COLO668 (cell line): Measurements from ENCODE around the gene NOVA2.
"Not testable (repeated sequence)": the region's sequence is repeated elsewhere in the genome, so short reads cannot be mapped to it uniquely, and the experiment has no call there.

Experiments used
- DNase-seq: peaks from one replicate; lab custom pipeline; 2025; ENCODE audit not compliant: unreplicated experiment; lab: John Stamatoyannopoulos, UW

NOVA2 gene

DNA sequence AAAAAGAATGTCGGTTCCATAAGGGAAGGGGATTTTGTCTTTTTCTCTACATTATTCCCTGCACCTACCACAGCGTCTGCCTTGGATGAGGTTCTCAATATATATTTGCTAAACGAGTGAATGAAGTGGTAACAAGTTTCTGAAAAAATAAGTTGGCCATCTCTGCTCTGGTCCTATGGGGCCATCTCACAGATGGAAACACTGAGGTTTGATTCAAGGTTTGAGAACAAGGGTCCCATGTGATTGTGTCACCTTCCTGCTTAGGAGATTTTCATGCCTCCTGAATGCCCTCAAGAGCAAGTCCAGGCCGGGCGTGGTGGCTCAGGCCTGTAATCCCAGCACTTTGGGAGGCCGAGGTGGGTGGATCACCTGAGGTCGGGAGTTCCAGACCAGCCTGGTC lies 74.4 kb downstream of the NOVA2 start:
- DNase-seq, result no peak

DNA sequence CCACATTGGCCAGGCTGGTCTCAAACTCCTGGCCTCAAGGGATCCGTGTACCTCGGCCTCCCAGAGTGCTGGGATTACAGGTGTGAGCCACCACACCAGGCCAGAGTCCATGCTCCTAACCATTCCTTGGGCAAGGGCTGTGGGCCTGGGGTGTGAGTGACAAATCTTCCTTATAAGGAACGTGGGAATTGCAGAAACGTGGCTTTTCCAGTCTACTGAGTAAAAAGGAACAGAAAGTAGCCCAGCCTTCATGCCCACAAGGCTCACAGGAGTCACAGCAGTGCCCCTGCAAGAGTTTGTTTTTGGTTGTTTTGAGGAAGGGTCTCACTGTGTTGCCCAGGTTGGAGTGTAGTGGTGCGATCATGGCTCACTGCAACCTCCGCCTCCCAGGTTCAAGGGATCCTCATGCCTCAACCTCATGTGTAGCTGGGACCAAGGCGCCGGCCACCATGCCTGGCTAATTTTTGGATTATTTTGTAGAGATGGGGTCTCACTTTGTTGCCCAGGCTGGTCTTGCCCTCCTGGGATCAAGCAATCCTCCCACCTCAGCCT lies 76.3 kb downstream of the NOVA2 start:
- DNase-seq, result no peak

DNA sequence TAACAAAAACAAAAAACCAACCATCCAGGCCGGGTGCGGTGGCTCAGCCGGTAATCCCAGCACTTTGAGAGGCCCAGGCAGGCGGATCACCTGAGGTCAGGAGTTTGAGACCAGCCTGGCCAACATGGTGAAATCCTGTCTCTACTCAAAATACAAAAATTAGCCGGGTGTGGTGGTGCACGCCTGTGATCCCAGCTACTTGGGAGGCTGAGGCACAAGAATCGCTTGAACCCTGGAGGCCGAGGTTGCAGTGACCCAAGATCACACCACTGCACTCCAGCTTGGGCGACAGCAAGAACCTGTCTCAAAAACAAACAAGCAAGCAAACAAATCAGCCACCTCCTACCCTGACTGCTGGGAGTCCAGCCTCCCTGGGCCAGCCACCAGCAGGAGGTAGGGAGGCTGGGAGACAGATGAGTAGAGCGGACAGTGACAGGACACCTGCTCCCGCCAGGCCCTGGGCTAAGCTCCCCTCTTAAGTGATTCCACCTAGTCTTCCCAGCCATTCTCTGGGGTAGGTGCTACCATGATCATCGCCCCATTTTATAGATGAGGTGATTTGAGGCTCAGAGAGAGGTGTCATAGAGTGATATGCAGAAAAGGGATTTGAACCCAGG lies 77.6 kb downstream of the NOVA2 start:
- DNase-seq, result not testable (repeated sequence)

DNA sequence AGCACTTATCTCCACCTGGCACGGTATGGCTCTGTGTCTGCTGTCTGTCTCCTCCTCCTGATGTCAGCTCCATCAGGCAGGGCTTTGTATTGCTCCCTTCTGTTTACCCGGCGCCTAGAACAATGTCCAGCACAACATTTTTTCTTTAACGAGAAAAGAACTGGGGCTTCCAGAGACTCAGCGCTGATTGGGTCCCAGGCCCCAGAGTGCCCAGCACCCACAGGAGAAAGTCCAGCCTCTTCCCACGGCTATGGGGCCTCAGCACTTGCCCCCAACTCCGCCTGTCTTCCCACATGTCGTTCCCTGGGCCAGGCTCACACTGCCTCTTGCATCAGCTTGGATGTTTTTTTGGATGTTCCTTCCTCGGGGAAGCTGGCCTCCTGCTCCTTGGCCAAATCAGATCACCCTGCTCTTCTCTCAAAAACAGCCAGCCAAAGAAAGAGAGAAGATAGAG lies 78.1 kb downstream of the NOVA2 start:
- no peak for DNase-seq

DNA sequence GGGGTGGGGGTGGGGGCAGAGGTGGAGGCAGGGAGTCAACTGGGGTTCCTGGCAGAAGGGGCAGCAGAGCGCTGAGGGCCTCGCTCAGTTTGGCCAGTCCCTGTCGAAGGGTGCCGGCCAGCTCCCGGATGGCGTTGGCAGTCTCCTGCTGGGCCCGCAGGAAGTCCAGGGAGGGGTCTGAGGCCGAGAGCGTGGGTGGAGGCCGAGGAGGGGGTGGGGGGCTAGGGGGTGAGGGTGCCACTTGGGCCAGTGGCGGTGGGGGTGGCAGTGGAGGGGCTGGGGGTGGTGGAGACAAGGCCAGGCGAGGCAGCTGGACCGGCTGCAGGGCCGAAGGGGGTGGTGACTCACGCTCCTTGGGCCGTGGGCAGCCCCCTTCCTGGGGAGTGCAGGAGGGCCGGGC lies 82.8 kb downstream of the NOVA2 start:
- DNase-seq, result no peak

- DNase-seq, result no peak
Measured at GRCh38 chr19:45889210-45889885, 84.3 kb downstream of the NOVA2 start.

GRCh38 chr19:45887200-45887710 lies 86.4 kb downstream of the NOVA2 start:
- DNase-seq, result no peak

DNA sequence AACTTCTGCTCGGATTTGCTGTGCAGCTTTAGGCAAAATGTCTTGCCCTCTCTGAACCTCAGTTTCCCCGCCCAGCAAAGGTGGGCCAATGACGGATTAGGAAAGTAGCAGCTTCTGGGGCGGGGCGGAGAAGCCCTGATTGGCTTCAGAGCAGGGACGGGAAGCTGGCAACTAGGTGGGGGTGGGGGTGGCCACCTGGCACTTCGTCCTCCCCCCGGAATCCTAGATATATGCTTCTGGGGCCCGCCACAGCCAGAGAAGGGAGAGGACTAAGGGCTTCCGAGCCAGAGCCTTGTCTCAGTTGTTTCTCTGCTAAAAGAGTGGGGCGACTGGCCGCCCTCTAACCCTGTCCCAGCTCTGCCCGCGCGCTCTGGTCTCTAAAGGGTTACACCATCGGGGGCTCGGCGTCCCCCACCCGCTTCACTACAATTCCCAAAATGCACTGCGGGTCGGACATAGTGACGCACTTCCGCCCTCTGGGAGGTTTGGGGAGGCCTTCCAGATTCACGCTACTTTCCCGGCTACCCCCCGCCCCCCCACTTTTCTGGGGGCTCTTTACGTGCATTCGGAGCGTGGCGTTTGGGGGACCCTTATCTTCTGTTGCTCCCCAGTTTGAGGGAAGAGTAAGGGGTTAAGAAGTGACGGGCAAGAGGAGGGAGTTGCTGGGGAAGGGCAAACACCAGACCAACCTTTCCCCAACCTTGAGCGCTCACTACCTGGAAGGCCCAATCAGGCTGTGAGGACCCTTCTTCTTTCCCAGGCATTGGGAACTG lies 87.1 kb downstream of the NOVA2 start:
- peak; percentile 90 for DNase-seq

GRCh38 chr19:45885556-45886426 lies 87.9 kb downstream of the NOVA2 start, which contains the start of gene IRF2BP1:
Gene IRF2BP1, minus strand, starts transcription at chr19:45886141. Its CDS starts 367 bp downstream, at chr19:45885774.
- DNase-seq, result peak; percentile 93

DNA sequence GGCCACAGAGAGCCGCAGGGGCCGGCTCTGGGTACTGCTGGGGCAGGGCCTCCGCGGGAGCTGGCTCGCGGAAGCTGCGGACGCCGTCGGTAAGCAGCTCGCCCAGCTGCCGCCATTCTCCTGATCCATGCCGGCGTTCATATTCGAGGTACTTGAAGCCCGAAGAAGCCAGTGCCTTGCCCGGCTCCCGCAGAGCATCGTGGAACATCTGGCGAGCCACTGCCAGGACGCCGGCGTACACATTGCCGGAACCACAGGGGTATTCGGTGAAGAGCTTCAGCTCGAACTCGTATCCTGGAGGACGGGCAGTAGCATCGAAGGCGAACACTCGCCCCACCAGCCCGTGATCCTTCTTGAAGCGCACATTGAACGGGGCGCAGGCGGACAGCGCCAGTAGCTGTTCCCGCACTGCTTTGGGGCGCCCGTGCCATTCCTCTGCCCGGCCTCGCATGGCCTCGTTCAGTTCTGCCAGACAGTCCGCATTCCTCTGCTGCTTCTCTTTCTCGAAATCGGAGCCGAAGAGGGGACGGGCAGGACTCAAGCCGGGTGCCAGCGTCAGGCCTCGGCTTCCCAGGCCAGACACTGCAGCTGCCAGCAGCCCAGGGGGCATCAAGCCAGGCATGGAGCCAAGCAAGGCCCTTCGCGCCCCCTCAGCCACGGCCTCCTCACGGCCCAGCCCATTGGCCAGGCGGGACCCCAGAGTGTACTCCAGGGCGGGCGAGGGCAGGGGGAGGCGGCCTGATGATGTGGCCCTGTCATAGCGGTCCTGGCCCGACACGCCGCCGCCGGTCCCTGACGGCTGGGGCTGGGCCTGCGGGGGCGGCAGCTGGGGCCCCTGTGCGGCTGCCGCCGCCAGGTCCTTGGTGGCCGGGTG lies 88.7 kb downstream of the NOVA2 start:
- peak; percentile 67 for DNase-seq

DNA sequence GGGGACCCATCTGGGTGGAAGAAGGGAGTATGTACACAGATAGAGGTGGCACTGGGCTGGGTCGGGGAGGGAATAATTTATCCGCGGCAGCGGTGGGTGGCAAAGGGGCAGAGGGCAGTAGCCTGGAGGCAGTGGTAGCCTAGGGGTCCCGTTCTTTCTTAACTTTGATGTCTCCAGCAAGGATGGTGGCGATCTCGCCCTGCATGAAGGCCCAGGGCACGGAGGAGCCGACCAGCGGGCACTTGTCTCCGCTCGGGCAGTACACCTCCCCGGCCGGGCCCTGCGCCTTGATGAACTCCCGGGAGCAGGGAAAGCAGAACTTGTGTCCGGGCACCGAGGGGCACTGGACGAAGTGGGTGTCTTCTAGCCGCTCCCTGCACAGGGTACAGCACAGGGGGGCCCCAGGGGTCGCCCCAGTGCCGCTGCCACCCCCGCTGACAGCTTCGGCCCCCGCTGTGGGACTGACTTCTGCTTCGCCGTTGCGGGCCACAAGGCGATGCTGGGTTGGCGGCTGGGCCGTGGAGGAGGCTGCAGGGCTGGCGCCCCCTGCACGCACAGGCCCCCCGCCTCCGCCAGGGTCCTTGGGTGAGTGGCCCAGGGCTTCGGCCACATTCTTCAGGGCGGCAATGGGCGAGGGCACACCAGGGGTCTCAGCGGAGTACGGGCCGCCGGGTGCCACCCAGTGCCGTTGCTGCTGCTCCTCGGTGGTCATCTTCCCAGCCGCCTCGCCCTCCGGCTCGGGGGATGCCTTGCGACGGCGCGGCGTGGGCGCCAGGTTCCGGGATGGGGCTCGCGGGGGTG lies 89.6 kb downstream of the NOVA2 start:
- DNase-seq, result peak; percentile 46
